ENCODE results near the gene ACKR4.

DNA sequence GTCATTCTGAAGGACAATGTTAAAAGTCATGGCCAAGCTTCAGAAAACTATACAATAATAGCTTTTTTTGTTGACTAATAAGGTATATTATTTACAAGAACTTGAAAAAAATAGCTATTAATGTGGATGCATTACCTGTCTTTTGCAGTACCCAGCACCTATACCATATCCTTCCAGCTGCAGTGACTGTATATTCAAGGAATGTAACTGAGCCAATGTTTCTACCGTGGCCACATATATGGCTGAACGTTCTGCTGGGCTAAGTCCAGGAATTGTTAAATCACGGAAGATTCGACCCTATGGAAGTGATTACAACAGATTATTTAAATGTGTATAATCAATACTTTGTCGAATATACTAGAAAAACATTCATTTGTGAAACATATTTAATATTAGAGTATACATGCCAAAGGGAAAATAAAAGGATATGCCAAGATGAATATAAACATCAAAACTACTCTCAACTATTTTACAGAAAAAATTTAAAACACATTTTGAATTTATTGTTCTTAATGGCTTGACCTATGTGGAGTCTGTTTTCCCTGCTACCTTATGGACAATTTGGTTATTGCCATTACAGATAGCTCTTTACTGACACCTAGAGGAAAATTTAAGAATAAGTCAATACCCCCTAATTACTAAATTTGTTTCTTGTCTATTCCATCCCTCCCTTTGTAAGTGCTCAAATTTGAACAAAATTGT lies 44.9 kb downstream of the ACKR4 start:
- no peak for TF ChIP-seq POLR2A (IDR thresholded peaks at IDR 0.05)
- TF ChIP-seq, protein P1, sequence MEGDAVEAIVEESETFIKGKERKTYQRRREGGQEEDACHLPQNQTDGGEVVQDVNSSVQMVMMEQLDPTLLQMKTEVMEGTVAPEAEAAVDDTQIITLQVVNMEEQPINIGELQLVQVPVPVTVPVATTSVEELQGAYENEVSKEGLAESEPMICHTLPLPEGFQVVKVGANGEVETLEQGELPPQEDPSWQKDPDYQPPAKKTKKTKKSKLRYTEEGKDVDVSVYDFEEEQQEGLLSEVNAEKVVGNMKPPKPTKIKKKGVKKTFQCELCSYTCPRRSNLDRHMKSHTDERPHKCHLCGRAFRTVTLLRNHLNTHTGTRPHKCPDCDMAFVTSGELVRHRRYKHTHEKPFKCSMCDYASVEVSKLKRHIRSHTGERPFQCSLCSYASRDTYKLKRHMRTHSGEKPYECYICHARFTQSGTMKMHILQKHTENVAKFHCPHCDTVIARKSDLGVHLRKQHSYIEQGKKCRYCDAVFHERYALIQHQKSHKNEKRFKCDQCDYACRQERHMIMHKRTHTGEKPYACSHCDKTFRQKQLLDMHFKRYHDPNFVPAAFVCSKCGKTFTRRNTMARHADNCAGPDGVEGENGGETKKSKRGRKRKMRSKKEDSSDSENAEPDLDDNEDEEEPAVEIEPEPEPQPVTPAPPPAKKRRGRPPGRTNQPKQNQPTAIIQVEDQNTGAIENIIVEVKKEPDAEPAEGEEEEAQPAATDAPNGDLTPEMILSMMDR (IDR thresholded peaks at IDR 0.05), result peak; percentile 63 to 83 (median 77)

Measured in right lobe of liver (tissue), 4 donors.